GM21423 (cell line): ENCODE measurements around the gene C1orf174.
"Not testable (repeated sequence)": the region's sequence is repeated elsewhere in the genome, so short reads cannot be mapped to it uniquely, and the experiment has no call there.

Source experiments
- ATAC-seq: cut with Tn5 transposase; IDR thresholded peaks from one replicate; pipeline ENCODE4 v1.9.1; 2021; ENCODE audit warnings: mild to moderate bottlenecking, moderate library complexity; ENCODE audit not compliant: unreplicated experiment

C1orf174 gene

DNA sequence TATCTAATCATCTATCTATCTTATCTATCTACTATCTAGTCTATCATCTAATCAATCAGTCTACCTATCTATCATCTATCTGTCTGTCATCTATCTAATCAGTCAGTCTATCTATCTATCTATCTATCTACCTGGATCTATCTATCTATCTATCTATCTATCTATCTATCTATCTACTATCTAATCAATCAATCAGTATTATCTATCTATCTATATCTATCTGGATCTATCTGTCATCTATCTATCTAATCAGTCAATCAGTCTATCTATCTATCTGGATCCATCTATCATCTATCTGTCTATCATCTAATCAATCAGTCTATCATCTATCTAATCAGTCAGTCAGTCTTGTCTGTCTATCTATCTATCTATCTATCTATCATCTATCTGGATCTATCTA, 26.9 kb upstream of the C1orf174 start:
- ATAC-seq, result no peak

DNA sequence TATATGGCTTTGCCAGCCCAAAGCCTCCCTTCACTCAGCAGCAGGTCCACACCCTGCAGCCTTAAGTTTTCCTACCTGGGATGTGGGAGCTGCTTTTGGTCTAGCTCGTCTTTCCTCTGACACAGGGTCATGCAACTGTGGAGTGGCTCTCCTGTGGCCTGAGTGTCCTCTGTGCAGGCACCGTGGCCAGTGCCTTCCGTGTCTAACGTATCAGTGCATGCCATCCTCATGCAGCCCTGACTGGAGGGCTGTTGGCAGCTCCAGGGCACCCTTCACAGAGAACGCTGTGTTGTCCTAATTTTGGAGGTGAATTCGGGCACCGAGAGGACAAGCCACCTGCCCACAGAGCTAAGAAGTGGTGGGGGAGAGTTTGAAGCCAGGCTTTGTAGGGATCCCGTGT, 25.7 kb upstream of the C1orf174 start:
- ATAC-seq, result no peak

DNA sequence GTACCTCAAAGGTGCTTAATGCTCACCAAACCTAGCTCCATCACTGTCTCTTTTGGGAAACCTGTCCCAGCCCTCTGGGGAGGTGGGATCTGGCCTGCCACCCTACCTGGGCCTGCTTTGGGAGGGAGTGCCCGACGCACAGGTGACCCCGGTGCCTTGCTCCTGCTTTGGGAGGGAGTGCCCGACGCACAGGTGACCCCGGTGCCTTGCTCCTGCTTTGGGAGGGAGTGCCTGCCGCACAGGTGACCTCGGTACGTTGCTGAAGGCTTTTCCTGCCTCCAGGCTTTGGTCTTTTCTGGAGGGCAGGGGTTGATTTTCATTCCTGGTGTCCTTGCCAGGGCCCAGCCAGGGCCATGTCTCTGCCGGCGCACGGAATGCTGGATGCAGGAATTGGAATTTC, 25.2 kb upstream of the C1orf174 start:
- no peak for ATAC-seq

DNA sequence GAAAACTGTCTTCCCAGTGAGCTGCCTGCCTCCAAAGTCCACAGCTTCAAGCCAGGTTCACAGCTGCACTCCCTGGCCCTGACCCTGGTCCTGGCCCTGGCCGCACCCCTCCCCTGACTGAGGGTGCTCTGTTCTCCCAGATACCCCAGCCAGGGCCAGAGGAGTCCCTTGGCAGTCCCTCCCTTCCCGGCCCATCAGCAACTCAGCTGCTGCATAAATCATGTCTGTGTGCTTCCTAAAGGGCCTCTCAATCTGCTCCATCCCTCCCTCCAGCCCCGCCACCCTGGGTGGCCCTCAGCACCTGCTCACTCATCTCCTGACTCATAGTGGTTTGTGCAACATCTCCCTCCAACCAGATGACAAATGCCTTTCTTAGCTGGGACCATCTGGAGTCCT, 24.8 kb upstream of the C1orf174 start:
- ATAC-seq, result no peak

DNA sequence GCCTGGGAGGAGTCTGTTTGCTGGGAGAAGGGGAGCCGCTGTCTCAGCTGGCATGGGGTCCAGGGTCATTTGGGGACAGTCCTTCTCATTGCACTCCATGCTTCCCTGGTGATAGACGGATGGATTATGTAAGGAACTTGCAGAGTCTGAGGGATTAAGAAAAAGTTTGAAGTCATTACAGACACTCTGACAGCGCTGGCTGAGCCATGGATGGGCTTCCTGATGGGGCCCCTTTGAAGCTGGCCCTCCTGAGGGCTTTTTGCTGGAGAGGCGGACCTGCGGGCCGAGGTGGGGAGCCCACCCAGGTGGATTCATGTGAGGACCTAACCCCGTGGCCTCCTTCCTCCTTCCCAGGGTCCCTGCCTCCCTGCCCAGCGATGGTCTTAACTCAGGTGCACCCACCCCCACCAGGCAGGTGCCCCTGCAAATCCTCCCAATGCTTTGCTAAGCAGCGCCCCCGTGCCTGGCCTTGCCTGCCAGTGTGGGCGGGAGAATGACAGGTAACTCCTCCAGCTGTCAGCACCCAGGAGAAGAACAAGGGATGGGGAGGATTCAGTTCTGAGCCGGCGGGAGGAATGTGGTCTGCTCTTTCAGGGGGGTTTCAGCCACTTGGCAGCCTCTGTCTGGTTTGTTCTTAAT, 24.2 kb upstream of the C1orf174 start:
- ATAC-seq, result no peak

DNA sequence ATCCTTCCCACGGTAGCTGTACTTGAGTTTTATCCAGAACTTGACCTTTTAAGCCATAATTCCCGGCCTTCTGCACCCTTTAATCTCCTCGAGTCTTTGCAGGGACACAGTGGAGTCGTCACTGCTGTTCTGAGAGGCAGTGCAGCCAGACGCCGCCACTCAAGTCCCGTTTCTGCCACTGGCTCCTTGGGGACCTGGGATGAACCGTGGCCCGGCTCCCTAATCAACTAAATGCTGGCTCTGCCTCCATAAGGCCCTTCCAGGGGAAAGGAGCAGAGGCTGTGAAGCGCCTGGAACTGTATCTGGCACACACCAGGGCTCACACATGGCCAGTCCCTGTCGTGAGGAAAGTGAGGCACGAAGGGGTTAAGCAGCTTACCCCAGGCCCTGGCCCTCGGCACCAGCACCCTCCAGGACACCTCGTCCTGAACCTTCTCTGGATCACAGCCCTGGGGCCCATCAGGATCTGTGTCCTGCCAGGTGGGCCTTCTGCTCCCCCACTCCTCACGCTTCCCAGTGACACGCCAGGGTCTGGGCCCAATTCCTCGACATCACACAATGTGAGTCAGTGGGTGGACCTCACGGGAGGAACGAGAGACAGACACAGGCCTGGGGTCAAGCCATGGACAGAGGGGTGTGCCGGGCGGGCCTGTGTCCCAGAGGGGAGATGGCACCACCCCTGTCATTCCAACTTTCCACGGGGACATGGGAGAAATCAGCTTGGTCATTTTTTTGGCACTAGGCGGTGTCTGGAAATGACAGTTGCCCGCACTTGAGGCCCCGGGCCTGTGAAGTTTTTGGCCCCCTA, 23.5 kb upstream of the C1orf174 start:
- ATAC-seq, result no peak

DNA sequence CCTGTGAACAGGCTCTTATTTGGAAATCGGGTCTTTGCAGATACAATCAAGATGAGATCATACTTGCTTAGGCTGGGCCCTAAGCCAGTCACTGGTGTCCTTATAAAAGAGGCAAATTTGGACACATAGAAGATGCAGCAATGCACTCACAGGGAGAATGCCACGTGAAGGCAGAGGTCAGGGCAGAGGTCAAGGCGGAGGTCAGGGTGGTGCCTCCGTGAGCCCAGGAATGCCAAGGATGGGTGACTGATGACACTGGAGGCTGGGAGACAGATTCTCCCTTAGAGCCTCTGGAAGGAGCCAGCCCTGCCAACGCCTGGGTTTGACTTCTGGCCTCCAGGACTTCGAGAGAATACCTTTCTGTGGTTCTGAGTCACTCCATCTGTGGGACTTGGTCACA, 22.8 kb upstream of the C1orf174 start:
- ATAC-seq, result no peak

DNA sequence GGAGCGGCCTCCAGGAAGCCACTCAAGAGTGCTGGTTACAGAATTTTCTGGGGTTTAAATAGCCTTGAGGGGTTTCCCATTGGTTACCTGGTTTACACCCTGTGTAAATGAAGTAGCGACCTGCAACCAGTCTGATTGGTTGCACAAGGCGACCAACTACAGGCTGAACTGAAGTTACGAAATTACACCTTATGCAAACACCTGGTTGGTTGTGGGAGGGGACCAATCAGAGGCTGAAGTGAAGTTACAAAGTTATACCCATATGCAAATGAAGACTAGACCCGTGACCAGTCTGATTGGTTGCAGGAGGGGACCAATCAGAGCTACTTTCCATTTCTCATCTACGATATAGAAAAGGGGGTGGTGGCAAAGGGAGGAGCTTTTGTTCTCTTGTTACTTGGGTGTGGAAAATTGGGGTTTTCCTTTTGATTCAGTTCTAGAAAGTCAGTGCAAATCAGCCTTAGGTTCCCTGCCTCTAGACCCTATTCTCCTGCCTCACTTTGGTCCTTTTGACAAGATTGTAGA, 22.2 kb upstream of the C1orf174 start:
- no peak for ATAC-seq

DNA sequence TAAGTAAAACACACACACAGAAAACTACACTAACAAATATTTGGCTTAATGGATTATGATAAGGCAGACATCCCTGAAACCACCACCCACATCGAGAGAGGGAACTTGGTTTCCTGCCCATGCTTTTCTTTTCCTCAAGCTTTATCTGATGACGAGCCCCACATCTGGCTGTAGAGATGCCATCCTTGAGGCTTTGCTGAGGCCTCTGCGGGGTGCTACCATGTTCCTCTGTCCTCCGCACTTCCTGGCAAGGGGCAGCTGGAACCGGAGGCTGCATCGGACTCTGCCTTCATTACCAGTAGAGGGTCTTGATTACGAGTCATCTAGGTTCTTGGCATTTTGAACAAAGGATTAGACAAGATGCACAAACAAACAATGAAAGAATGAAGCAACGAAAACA, 21.7 kb upstream of the C1orf174 start:
- no peak for ATAC-seq

DNA sequence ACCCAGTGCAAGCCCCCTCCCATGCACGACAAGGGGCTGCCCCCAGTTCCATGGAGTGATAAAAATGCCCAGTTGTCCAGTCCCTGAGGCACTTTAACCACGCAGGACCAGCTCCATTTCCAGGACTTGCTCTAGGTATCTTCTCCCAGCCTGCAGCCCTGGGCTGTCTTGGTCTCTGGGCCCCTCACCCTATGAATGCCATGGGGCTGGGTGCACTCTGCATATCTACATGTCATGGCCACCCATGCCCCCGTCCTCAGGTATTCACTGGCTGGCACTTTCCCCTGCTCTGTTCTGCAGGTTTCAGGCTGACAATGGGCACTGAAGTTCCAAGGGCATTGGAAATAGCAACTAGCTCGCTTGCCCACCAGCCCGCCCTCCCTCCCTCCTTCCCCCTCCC, 19.6 kb upstream of the C1orf174 start:
- ATAC-seq, result no peak

DNA sequence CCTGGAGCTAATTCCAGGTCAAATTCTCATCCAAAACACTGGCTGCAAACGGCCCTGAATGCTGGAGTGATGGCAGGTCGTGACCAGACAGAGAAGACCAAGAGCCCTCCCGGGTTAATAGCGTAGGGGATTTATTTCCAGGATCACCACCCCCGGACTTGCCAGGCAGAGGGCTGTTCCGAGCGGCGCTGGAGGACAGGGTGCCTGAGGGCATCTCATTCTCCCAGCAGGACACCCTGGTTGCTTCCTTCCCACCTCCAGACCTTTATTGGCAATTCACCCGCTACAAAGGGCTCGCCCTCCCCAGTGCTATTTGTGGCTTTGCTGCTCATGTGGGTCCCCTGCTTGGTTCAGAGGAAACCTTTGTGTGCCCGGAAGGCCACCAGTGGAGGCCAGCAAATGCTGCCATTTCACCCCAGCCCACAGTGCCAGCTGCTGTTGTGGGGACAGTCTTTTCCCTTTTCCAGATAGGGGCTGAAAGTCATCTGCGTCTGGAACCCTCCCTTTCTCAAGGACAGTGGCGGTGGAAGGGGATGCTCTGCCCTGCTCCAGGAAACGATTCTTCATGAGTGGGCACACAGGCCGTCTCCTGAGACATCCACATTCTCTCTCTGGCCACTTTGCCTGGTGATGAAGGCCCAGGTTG, 19.0 kb upstream of the C1orf174 start:
- no peak for ATAC-seq

DNA sequence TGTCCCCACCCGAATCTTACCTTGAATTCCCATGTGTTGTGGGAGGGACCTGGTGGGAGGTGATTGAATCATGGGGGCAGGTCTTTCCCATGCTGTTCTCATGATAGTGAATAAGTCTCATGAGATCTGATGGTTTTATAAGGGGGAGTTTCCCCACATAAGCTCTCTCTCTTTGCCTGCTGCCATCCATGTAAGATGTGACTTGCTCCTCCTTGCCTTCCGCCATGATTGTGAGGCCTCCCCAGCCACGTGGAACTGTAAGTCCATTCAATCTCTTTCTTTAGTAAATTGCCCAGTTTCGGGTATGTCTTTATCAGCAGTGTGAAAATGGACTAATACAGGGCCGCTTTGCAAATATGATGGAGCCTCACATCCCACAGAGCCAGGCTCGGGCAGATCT, 18.3 kb upstream of the C1orf174 start:
- not testable (repeated sequence) for ATAC-seq

DNA sequence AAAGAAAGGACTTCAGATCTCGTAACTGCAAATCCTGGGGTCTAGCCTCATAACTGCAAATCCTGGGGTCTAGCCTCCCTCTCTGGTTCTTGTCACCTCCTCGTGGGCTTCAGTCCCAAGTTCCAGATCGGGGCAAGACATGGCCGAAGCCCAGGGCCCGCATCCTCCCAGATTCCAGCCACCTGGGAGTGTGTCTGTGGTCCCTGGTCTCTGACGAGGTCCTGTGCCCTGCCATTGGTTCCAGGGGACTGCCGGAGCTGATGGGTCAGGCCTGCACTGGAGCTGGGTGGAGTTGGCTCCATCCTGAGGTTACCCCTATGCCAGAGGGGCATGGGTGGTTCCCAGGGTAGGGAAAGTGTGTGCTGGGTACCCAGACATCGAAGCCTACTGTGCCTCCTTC, 17.7 kb upstream of the C1orf174 start:
- no peak for ATAC-seq

DNA sequence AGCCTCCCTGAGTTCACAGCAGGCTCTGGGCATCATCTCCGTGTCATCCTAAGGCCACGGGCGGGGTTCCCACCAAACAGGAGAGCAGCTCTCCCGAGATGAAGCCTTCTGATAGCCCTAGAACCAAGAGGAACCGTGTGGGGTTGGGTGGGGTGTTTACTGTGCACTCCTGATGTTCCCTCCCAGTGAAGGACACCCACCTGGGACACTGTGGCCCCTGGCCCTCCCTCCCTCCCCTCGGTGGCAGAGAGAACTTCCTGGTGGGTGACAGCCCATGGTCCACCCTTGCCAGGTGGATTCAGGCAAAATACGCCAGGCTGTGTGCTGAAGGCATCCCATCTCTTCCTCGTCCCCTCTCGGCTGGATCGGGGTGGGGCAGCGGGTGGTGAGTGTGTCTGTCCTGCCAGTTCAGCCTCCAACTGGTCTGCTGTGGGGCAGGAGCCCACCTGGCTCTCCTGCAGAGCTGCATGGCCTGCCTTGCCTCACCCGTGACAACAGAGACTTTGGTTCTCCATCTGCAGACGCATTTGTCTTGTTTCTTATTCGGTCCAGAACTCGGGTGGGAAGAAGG, 15.6 kb upstream of the C1orf174 start:
- no peak for ATAC-seq

DNA sequence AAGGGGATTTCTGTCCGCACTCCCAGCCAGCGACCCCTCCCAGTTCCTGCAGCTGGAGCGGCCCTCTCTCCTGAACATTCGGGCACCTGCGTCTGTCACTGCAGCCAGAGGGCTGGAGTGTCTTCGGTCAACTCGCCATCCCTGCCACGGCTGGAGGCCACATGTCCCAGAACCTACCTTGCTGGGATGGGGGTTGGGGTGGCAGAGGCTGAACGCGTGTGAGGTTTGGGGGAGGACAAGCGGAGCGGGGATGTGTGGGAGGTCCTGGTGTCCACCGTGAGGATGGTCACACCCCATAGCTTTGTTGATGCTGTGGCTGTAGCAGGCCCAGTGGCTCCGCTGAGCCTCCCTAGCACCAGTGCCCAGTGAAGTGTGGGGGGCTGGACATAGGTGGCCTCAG, 14.8 kb upstream of the C1orf174 start:
- no peak for ATAC-seq

DNA sequence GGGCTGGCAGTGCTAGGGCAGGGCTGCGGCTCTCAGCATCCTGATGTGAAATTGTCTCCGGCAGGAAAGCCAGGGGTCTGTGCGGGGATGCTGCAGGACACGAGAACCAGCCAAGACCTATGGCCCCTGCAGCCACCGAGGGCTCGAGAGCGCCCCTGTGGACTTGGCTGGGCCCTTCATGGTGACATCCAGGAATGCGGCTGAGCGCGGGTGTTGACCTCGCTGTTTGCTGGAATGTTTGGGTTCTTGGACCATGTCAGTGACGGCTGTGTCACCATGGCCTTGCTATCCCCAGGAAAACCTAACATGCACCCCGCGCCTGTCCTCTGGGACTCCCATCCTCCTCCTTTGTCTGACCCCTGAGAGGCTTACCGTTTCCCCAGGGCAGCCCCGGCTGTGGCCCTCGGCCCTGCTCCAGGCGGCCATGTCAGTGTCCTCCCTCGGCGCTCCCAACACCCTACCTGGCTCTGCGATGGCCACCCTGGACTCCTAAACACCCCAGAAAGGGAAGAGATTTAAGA, 14.3 kb upstream of the C1orf174 start:
- ATAC-seq, result no peak

DNA sequence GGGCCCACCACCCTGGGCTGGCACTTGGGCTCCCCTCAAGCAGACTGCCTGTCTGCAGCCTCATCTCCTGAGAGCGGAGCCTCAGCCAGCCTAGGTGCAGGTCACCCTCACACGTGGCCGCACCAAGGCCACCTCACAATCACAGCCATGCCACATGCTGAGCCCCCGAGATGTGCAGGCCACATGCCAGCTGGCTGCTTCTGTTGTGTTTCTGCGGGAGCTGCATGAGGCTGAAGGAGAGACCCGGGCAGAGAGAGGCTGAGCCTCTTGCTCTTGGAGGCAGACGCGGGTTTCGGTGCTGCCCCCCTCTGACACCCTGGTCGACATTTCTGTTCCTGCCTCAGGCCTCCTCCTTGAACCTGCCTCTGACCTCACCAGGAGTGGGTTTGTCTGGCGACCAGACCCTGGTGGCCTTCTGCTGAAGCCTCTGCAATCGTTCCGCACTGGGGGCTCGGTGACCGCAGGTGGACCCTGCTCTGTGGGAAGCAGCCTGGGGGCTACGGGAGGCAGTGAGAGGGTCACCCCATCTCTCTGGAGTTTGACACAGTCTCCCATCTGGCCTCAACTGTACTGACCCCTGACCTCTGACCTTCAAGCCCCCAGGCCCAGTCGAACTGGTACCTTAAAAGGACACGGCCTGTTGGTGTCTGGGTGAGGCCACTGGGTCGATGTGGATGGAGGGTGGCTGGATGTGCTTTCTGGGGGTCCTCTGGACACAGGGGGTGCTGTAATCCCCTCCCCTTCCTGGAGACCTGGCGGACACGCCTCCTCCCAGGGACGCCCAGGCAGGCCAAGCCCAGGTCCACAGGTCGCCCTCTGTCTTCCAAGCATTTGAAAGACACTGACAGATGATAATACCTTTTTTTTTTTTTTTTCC, 13.0 kb upstream of the C1orf174 start:
- no peak for ATAC-seq

DNA sequence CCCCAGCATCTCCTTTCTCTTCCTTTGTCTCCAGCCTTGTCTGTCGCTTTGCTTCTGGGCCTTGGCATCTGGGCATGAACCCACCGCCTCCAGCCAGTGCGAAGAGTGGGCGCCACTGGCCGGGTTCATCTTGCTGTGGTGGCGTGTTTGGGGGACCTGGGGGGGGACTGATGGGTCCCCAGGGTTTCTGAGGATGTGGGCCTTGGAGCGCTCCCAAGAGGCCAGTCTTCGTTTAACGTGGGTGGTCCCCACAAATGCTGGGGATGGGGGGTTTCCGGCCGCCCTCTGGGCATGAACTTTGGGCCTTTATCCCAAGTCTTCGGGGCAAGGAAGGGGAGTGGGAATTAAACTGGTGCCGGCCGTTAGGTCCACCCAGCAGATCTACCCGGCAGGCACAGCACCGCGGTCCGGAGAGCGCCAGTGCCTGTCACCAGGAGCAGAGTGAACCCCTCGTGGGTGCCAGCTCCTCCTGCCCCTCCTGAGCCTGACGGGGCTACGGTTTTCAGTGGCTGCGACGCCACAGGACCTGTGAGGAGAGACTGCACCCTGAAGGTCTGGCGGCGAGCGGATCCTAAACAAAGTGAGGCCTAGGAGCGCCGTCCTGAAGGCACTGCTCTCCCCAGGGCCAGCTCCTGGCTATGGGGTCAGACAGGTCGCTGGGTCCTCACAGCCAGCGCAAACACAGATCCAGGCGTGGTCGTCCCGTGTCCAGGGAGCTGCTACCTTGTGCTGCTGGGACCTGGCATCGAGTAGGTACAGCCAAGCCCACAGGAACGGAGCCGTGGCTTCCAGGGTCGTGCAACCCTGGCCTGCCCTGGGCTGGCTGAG, 12.1 kb upstream of the C1orf174 start:
- ATAC-seq, result no peak
